HepG2 (cell line): Measurements from ENCODE around the gene ARL11. TPM values are rescaled to one million over a fixed set of nuclear protein-coding genes. Genes with fewer than 3 reads are reported as not detected.

Experiments used
- CBX5 ChIP-seq: sonication (generic); formaldehyde crosslinking; IDR thresholded peaks from 2 replicates; pipeline ENCODE4 v1.4.0; 2020; ENCODE audit warnings: missing genetic modification reagents, borderline replicate concordance
- HINFP ChIP-seq: sonication (generic); formaldehyde crosslinking; IDR thresholded peaks from 2 replicates; pipeline ENCODE4 v1.4.0; 2020; ENCODE audit warnings: low read depth, mild to moderate bottlenecking, missing genetic modification reagents
- HOMEZ ChIP-seq: IDR thresholded peaks from 2 replicates; pipeline ENCODE4 v1.6.1; 2016; ENCODE audit warnings: low read depth
- HOXA3 ChIP-seq: sonication (generic); formaldehyde crosslinking; IDR thresholded peaks from 2 replicates; pipeline ENCODE4 v1.5.0; 2020; ENCODE audit warnings: missing genetic modification reagents
- MTERF4 ChIP-seq: sonication (generic); formaldehyde crosslinking; IDR thresholded peaks from 2 replicates; pipeline ENCODE4 v1.8.0; 2023; ENCODE audit warnings: mild to moderate bottlenecking, missing genetic modification reagents
- MZF1 ChIP-seq: sonication (generic); formaldehyde crosslinking; IDR thresholded peaks from 2 replicates; pipeline ENCODE4 v1.8.1; 2023; ENCODE audit warnings: mild to moderate bottlenecking, missing genetic modification reagents, borderline replicate concordance
- NR2F6 ChIP-seq, 2 experiments: IDR thresholded peaks; 2 replicates each; pipeline ENCODE4 v1.6.1; 2016; ENCODE audit warnings: antibody characterized with exemption in 1 of 2, mild to moderate bottlenecking in 1 of 2
- PBX3 ChIP-seq: sonication (generic); formaldehyde crosslinking; IDR thresholded peaks from 2 replicates; pipeline ENCODE4 v1.8.1; 2023; ENCODE audit warnings: missing genetic modification reagents, inconsistent platforms, borderline replicate concordance
- RBM39 ChIP-seq: fragments of 200-400 bp; formaldehyde crosslinking; IDR thresholded peaks from one replicate; pipeline ENCODE4 v1.6.1; 2018; ENCODE audit warnings: antibody characterized with exemption, mild to moderate bottlenecking, low read depth, low read length; ENCODE audit not compliant: poor library complexity, severe bottlenecking
- TRAFD1 ChIP-seq: sonication (generic); formaldehyde crosslinking; IDR thresholded peaks from 2 replicates; pipeline ENCODE4 v1.5.1; 2020; ENCODE audit warnings: missing genetic modification reagents, mild to moderate bottlenecking, borderline replicate concordance
- XRCC5 ChIP-seq: fragments of 200-400 bp; formaldehyde crosslinking; optimal IDR thresholded peaks from 2 replicates; pipeline ENCODE3; 2017; ENCODE audit warnings: mild to moderate bottlenecking, low read length
- ZBTB26 ChIP-seq: IDR thresholded peaks from 2 replicates; pipeline ENCODE4 v1.6.1; 2016; ENCODE audit warnings: missing compliant biosample characterization, missing genetic modification reagents, borderline replicate concordance
- ZNF33A ChIP-seq: sonication (generic); formaldehyde crosslinking; IDR thresholded peaks from 2 replicates; pipeline ENCODE4 v1.5.1; 2020; ENCODE audit warnings: missing genetic modification reagents, mild to moderate bottlenecking, moderate library complexity, borderline replicate concordance
- ZNF343 ChIP-seq: sonication (generic); formaldehyde crosslinking; IDR thresholded peaks from 2 replicates; pipeline ENCODE4 v1.4.0; 2020; ENCODE audit warnings: mild to moderate bottlenecking, missing genetic modification reagents
- polyA plus RNA-seq, 8 experiments: library from polyadenylated mRNA; depleted of rRNA in 3 of 8; stranded (reverse) in 7 of 8; unstranded in 1 of 8; fragments of >200 nt; fragmentation: Illumina TruSeq in 4 of 8; extraction: Trizol in 4 of 8; gene quantifications; 2 replicates each; pipeline versions ENCODE4 v1.2.1 to v1.2.3, GENCODE V29; 2011 to 2016; ENCODE audit warnings: low read depth in 4 of 8, missing spikeins in 1 of 8, mixed read lengths in 1 of 8; ENCODE audit not compliant: insufficient read depth in 1 of 8
- total RNA-seq, 5 experiments: library from RNA; depleted of rRNA; stranded (reverse); fragments of >200 nt; fragmentation: Illumina TruSeq; extraction: Trizol; gene quantifications; 2 replicates each; pipeline ENCODE4 v1.2.3, GENCODE V29; 2016; ENCODE audit warnings: low read depth in 1 of 5

ARL11 gene
- total and polyA plus RNA-seq, 2 of the 13 experiments (the other 11 are each of a cell fraction or from before 2014, with no cell fraction given), result 0.04 to 0.22 TPM

- no peak for TF ChIP-seq MTERF4 (CRISPR knock-in tag)
- TF ChIP-seq HOXA3 (CRISPR knock-in tag), result peak; percentile 49
- no peak for TF ChIP-seq PBX3 (CRISPR knock-in tag)
- TF ChIP-seq ZBTB26, result peak; percentile 19; the same call in 1 of the 2 replicates
- peak; percentile 80 for TF ChIP-seq NR2F6 (IDR thresholded peaks at IDR 0.05)
- TF ChIP-seq NR2F6 (CRISPR knock-in tag; IDR thresholded peaks at IDR 0.05), result peak; percentile 84
- no peak for TF ChIP-seq ZNF343 (CRISPR knock-in tag)
- TF ChIP-seq HINFP (CRISPR knock-in tag), result no peak
- TF ChIP-seq HOMEZ (CRISPR knock-in tag), result no peak
- no peak for TF ChIP-seq TRAFD1 (CRISPR knock-in tag)
- TF ChIP-seq XRCC5, result no peak
- TF ChIP-seq ZNF33A (CRISPR knock-in tag), result no peak
- no peak for TF ChIP-seq CBX5 (CRISPR knock-in tag)
- TF ChIP-seq RBM39, result no peak
- TF ChIP-seq MZF1 (CRISPR knock-in tag), result no peak
These were observed 2.8 kb upstream of the ARL11 start (continued) for GRCh38 chr13:49625392-49626079.
